GM13977 (cell line): ENCODE data around the gene CD55.

ENCODE experiments used
- DNase-seq: peaks from one replicate; pipeline ENCODE4 v3.0.0; 2012; ENCODE audit warnings: low spot score
- in situ Hi-C: fragments of 300-500 bp; cut with MboI; formaldehyde crosslinking; loops from one replicate; pipeline ENCODE4 v1.12.0; 2022; ENCODE audit warnings: low sequenced_read_pairs, low pct_unique_long_range_greater_than_20kb, mixed read lengths, inconsistent platforms; ENCODE audit not compliant: unreplicated experiment
- TF ChIP-seq, protein P1 (sequence below): IDR thresholded peaks from 2 replicates; pipeline ENCODE4 v1.5.1; 2012; ENCODE audit warnings: mild to moderate bottlenecking, control low read depth; ENCODE audit not compliant: insufficient read depth; ENCODE audit errors: extremely low read depth, missing control alignments

CD55 gene

DNA sequence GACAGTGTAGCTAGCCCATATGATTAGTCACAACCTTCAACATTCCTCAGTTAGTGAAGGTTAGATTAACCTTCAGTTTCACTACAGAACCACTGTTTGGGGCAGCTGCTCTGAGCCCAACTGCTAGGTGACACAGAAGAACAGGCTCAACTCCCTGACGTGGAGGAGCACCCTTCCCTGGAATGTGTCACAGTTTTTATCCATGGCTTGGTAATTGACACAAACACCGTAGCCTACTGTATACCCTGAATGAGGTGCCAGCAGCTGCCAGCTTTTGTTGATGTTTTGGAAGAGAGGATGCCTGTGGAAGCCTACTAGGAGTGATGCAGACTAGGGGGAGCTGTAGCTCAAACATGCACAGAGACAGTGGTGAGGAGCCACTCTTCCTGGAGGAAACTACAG lies 76.0 kb downstream of the CD55 start:
- DNase-seq, result no peak
- TF ChIP-seq, protein P1, sequence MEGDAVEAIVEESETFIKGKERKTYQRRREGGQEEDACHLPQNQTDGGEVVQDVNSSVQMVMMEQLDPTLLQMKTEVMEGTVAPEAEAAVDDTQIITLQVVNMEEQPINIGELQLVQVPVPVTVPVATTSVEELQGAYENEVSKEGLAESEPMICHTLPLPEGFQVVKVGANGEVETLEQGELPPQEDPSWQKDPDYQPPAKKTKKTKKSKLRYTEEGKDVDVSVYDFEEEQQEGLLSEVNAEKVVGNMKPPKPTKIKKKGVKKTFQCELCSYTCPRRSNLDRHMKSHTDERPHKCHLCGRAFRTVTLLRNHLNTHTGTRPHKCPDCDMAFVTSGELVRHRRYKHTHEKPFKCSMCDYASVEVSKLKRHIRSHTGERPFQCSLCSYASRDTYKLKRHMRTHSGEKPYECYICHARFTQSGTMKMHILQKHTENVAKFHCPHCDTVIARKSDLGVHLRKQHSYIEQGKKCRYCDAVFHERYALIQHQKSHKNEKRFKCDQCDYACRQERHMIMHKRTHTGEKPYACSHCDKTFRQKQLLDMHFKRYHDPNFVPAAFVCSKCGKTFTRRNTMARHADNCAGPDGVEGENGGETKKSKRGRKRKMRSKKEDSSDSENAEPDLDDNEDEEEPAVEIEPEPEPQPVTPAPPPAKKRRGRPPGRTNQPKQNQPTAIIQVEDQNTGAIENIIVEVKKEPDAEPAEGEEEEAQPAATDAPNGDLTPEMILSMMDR, result peak; percentile 16
- in situ Hi-C loops, result no loop called here

DNA sequence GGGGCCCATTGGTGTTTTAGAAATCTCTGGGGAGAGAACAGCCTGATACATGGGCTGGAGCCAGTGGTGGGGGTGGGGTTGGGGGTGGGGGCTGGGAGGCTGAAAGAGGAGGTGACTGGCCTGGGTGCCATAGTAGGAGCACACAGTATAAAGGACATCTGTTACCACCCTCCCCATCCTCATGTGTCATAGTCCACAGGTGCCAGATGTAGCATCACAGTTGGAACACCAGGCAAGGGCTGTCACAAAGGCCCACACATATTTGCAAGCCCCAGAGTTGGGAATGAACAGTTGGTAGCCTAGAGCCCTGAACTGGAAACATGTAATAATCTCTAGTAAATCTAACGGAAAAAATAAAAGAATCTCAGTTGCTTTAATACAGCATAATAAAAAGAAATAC lies 77.5 kb downstream of the CD55 start:
- TF ChIP-seq, protein P1, result no peak
- DNase-seq, result no peak
- in situ Hi-C loops, result no loop called here

DNA sequence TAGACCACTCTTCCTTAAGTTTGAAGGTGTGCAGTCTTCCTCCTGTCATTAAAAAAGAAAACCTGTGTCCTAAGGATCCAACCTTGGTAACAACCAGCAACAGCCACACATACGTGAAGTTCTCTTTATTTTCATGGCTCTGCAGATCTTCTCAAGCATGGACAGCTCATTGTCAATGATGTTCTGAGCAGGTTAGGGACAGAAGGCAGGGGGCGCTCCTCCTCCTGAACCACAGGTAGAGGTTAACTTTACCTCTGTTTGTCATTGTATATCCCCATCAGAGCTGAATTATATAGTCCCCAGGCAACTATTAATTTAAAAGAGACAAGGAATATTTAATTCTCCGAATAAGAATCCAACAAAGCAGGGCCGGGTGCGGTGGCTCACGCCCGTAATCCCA lies 80.1 kb downstream of the CD55 start:
- DNase-seq, result no peak
- in situ Hi-C loops, result loop anchor here (10.0 kb wide), 1 partner anchor 327 kb away; no protein-coding TSS in a partner anchor

DNA sequence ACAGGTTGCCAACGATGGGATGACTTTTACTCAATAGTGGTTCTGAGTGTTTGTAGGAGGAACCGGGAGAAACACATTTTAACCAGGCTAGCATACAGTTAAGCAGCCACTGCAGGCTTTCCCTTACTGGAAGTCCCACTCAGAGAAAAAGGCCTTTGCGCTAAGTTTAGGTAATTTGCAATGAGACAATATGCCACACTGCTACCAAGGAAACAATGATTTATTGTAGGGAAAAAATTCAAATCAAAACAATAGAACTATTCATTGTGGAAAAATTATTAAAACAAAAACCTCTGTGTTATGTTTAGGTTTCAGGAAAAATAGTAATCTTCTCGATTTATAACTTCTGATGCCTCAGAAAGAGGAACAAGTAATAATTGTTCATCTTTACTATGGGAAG lies 81.3 kb downstream of the CD55 start:
- DNase-seq, result no peak
- in situ Hi-C loops, result loop anchor here (10.0 kb wide), 1 partner anchor 328 kb away; no protein-coding TSS in a partner anchor
- TF ChIP-seq, protein P1, result no peak

More for the DNA sequence above, 80.1 kb downstream of the CD55 start:
- TF ChIP-seq, protein P1, result no peak

DNA sequence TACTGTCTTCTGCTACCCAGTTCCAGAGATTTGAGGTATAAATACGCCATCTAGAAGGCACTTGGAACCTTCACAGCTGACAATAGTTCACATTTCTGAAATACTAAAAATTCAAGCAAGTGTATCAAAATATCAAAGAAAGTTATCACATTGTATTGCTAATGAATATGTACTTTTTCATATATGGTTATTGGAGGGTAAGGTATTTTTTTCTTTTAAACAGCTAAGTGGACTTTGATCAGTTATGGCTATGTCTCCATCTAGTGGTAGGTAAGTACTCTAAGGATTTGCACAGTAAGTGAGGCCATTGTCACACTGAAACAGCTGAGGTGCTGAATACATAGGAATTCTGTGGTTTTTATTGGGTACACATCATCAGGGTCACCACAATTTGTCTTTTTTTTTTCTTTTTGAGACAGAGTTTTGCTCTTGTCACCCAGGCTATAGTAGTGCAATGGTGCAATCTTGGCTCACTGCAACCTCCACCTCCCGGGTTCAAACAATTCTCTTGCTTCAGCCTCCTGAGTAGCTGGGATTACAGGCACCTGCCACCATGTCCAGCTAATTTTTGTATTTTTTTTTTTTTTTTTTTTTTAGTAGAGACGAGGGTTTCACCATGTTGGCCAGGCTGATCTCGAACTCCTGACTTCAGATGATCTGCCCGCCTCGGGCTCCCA lies 83.5 kb downstream of the CD55 start:
- DNase-seq, result peak; percentile 66
- TF ChIP-seq, protein P1, result peak; percentile 76
- in situ Hi-C loops, result loop anchor here (10.0 kb wide), 1 partner anchor 330 kb away; no protein-coding TSS in a partner anchor

DNA sequence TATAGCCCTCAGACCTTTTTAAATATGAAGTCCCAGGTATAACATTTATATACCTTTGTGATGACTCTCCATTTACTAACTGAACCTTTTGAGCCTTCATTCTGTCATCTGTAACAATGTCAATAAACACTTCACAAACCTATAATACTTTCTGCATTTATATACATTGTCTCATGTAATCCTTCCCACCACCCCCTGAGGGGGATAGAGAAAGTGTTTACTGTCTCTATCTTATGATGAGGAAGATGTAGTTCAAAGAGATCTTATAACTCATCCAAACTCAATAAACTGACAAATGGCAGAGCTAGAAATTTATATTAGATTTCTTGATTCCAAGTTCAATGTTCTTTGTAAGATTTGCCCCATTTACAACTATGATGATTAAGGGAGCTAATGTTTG lies 84.3 kb downstream of the CD55 start:
- DNase-seq, result no peak
- in situ Hi-C loops, result loop anchor here (10.0 kb wide), 1 partner anchor 331 kb away; no protein-coding TSS in a partner anchor
- TF ChIP-seq, protein P1, result peak; percentile 24
